A549 treated with RU486 at 1 μM for 4 hours (cell line): Measurements from ENCODE around the gene CELF3. TPM values are rescaled to one million over a fixed set of nuclear protein-coding genes. Genes with fewer than 3 reads are reported as not detected.

Experiments
- total RNA-seq: library from RNA; stranded (reverse); fragments of 200-300 nt; extraction: Qiagen RNA extraction; gene quantifications from 5 replicates; pipeline ENCODE4 v1.2.3, GENCODE V29; 2022; ENCODE audit warnings: low read depth

The CELF3 gene
- total RNA-seq: not detected in 5 replicates

GRCh38 chr1:151716771-151717631 is at the start of gene CELF3:
CELF3 (minus strand) TSS chr1:151716803; CDS start chr1:151716020, 783 bp downstream.

GRCh38 chr1:151762941-151763921 is 46.6 kb upstream of the CELF3 start, which contains the start of gene MRPL9:
MRPL9 (minus strand) TSS chr1:151763496; CDS start chr1:151763479, 17 bp downstream.

GRCh38 chr1:151720974-151721787 is 4.6 kb upstream of the CELF3 start, which contains the start of gene RIIAD1:
RIIAD1 (plus strand) TSS chr1:151721522; CDS start chr1:151721537, 15 bp downstream.

Other genes with a start within 250 kb of the CELF3 start
- 1.2 to 2.2 TPM (median 1.4 TPM) in 5 replicates for gene CGN, start 205.4 kb downstream of the CELF3 start, total RNA-seq
- 14.0 to 16.7 TPM (median 14.3 TPM) in 5 replicates for gene TUFT1, start 176.5 kb downstream of the CELF3 start, total RNA-seq
- 6.8 to 10.9 TPM (median 7.5 TPM) in 5 replicates for gene SNX27, start 104.8 kb downstream of the CELF3 start, total RNA-seq
- gene RIIAD1, start 4.7 kb upstream of the CELF3 start, total RNA-seq: not detected in 5 replicates
- gene MRPL9, start 46.7 kb upstream of the CELF3 start, total RNA-seq: 69.1 to 95.3 TPM (median 81.1 TPM) in 5 replicates
- gene TDRKH, start 73.7 kb upstream of the CELF3 start, total RNA-seq: 5.4 to 6.3 TPM (median 6.2 TPM) in 5 replicates
- gene LINGO4, start 88.6 kb upstream of the CELF3 start, total RNA-seq: not detected in 5 replicates
- not detected in 5 replicates for gene RORC, start 115.0 kb upstream of the CELF3 start, total RNA-seq
- not detected in 5 replicates for gene C2CD4D, start 123.0 kb upstream of the CELF3 start, total RNA-seq
- gene THEM5, start 136.9 kb upstream of the CELF3 start, total RNA-seq: not detected in 5 replicates
- gene THEM4, start 192.7 kb upstream of the CELF3 start, total RNA-seq: 12.1 to 15.5 TPM (median 14.1 TPM) in 5 replicates